NCI-H1048 (cell line): ENCODE measurements around the gene TKT.

Experiments used
- DNase-seq: peaks from one replicate; lab custom pipeline; 2025; lab: John Stamatoyannopoulos, UW

TKT gene

GRCh38 chr3:53225181-53225580 lies 30.6 kb downstream of the TKT start:
- DNase-seq, result no peak

DNA sequence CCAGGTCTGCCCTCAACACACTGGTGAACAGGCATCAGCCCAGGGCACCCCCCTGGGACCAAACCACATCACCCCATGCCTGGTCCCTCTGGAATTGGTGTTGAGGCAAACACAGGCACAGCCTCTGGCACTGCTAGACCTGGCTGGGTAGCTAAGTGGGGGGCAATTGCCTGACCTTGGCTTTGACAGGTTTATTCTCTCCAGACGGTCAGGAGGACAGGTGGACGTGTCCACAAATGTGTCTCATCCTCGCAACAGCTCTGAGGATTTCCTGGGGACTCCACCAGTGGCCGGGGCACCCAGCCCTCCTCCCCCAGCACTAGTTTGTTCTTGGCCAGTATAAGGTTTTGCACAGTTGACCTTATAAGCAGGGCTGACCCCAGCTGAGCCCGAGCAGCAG lies 31.3 kb downstream of the TKT start:
- DNase-seq, result no peak

GRCh38 chr3:53224026-53224425 lies 31.8 kb downstream of the TKT start:
- no peak for DNase-seq

DNA sequence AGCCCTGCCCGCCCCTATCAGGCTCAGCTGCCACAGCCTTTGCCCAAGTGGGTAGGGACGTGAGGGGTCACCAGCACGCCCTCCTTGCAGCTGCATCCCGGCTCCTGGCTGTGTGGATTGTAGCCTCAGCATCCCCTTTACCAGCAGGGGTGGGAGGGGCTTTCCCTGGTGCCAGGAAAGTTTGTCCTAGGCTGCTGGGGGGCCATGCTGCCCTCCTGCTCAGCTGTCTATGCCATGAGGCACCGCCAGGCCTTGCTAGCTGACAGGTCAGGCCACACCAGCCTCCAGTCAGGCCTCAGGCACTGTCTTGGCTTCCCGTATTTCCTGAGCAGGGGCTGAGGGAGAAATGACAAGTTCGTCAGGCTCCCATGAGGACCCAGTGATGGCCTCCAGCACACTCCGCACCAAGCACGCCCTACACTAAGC lies 32.3 kb downstream of the TKT start:
- DNase-seq, result no peak

DNA sequence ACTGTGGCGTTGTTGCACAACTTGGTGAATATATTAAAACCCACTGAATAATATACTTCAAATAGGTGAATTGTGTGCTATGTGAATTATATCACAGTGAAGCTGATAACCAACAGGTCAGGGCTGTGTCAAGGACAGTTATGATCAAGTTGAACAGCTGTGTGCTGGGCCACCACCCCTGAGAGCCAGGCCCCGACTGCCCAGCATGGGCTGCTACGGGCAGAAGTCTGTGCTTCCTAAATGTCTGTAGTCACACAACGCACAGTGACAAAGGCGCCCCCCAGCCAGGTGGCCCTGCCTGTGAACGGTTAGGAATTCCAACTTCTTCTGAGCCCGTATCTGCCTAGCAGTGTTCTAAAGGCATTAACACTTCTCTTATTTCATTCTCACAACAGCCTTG lies 32.8 kb downstream of the TKT start:
- DNase-seq, result no peak

DNA sequence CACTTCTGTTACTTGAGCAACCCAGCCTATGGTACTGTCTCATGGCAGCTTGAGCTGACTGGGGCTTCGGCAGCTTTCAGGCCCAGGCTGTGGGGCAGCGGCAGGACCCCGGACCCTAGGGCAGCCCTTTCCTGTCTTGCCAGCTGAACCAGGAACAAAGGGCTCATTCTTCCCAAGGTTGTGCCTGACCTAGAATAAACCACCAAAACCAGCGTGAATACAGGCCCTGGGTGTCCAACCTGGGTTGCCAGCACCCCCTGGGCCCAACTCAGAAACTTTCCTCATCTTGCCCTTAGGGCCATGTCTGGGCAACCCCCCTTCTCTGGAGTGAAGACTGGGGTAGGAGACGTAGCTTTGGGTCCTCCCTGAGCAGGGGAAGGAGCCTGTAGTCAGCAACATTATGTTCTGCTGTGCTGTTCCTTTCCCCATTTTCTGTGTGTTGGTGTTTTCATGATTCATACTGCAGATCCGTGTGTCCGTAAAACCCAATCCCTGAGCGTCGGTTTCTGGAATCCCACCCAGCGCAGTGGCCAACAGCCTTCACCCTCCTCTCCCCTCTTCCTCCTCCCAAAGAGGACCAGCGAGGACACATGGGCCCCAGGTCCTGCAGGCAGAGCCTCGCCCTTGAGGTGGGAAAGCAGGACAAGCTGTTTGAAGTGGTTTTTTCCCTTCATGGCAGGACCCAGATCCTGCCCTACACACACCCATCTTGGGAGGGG lies 33.5 kb downstream of the TKT start:
- DNase-seq, result no peak

DNA sequence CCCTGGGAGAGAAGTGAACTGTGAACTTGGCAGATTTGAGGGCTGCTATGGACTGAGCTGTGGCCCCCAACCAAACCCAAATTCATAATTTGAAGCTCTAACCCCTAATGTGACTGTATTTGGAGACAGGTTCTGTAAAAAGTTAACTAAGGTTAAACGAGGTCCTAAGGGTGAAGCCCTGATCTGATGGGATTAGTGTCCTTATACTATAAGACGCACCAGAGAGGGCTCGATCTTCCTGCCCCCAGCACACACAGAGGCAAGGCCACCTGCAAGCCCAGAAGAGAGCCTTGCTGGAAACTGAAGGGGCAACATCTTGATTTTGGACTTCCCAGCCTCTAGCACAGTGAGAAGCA lies 34.0 kb downstream of the TKT start:
- DNase-seq, result no peak

DNA sequence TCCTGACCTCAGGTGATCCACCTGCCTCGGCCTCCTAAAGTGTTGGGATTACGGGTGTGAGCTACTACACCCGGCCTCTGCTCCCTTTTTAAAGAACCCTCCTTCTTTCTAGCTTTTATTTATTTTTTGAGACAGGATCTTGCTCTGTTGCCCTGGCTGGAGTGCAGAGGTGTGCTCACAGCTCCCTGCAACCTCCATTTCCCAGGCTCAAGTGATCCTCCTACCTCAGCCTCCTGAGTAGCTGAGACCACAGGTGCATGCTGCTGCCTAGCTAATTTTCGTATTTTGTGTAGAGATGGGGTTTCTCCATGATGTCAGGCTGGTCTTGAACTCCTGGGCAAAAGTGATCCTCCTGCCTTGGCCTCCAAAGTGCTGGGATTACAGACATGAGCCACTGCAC lies 34.5 kb downstream of the TKT start:
- no peak for DNase-seq

DNA sequence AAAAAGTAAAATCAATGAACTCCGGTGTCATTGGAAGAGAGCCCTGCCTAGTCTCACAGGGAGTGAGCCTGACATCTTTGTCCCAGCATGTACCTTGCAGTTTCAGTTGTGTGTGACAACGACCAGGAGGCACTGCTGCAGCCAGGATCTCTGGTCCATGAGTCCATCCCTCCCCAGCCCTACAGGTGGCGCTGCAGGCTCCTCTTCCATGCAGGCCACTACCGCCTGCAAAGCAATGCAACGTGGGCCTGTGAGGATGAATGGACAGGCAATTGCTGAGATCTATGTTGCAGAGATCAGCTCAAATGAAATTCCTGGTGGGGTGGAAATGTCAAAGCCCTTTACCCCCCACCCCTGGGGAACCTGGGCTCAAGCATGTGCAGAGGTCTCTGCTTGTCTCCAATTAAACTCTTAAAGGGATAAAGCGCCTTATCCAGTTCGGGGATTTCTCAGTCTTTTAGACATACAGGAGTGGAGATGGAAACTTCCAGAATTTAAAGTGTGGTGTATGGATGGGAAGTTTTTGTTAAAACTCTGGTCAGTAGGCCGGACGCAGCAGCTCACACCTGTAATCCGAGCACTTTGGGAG lies 35.8 kb downstream of the TKT start:
- DNase-seq, result peak; percentile 53

GRCh38 chr3:53218131-53218530 lies 37.7 kb downstream of the TKT start:
- DNase-seq, result no peak

GRCh38 chr3:53217175-53217574 lies 38.6 kb downstream of the TKT start:
- DNase-seq, result no peak

DNA sequence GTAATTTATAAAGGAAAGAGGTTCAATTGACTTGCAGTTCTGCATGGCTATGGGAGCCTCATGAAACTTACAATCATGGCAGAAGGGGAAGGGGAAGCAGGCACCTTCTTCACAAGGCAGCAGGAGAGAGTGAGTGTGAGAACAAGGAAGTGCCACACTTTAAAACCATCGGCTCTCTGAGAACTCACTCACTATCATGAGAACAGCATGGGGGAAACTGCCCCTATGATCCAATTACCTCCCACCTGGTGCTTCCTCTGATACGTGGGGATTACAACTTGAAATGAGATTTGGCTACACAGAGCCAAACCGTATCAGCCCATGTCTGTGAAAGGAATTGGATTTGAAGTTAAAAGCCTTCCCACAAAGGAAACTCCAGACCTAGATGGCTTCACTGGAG lies 39.1 kb downstream of the TKT start:
- DNase-seq, result no peak

GRCh38 chr3:53215816-53216215 lies 40.0 kb downstream of the TKT start:
- no peak for DNase-seq

GRCh38 chr3:53213276-53213675 lies 42.5 kb downstream of the TKT start:
- no peak for DNase-seq

- no peak for DNase-seq
Observed at GRCh38 chr3:53211706-53212702, 43.8 kb downstream of the TKT start.

DNA sequence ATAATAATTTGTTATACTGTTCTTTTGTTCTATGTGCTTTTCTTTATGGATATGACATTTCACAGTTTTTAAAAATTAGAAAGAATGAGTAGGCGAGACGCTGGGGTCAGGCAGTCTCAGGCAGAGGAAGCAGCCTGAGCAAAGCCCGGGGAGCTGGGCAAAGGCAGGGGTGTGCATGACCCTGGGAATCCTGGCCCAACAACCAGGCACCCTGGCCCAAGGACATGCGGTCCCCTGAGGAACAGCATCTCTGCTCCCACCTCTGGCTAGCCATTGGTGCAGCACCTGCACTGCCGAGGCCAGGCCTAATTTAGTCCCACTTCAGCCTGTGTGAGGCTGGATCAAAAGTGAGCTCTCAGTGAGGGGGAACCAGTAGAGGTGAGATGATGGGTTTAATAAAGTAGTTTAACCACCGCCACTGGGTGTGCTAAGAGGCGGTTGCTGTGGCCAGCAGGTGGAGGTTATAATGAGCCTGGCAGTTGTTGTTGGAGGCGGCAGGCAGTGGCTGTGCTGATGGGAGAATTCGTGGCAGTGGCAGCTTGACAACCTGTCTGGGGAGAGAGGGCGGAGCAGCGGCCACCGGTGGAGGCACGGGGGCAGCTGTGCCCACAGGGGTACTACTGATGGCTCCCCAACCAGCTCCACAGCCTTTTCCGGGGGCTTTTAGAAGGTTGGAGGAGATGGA lies 53.3 kb downstream of the TKT start:
- DNase-seq, result no peak

GRCh38 chr3:53200501-53201498 lies 55.0 kb downstream of the TKT start:
- DNase-seq, result no peak

- no peak for DNase-seq
Observed at GRCh38 chr3:53199834-53200233, 56.0 kb downstream of the TKT start.

DNA sequence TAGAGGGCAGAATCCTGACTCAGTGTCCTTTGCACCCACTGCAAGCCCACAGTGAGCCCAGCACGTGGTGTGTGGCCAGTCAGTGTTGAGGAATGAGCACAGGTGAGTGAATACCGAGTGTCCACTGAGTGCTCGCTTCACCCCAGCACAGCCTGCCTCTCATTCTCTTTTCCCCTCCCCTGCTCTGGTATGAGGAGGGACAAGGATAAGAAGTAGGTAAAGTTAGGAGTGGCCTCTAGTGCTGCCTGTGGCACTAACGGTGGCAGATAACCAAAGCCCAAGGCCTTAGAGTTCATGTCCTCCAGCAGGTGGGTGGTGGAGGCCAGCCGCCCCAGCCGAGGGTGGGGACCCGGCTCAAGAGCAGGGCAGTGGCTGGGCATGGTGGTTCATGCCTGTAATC lies 56.8 kb downstream of the TKT start:
- DNase-seq, result no peak

GRCh38 chr3:53198256-53198977 lies 57.4 kb downstream of the TKT start:
- no peak for DNase-seq
